SK-N-SH (cell line): Measurements from ENCODE around the gene TRAT1. TPM values are rescaled to one million over a fixed set of nuclear protein-coding genes. Genes with fewer than 3 reads are reported as not detected.

Source experiments
- CTCF ChIA-PET: fragments of 300-600, 350-600 bp; formaldehyde crosslinking; extraction: SDS; loops from one replicate; lab custom pipeline; 2021; lab: Yijun Ruan, JAX
- POLR2A ChIA-PET: fragments of 350-600 bp; sonication (Branson Sonifier 250); formaldehyde crosslinking; extraction: SDS; loops from one replicate; lab custom pipeline; 2020; ENCODE audit warnings: antibody characterized with exemption, inconsistent platforms; lab: Yijun Ruan, JAX
- DNase-seq: peaks from one replicate; pipeline ENCODE4 v3.0.0; 2012
- H2AFZ ChIP-seq: fragments of 200-600 bp; sonication (generic); 2 replicates; pipeline ENCODE4 v1.8.1; 2016; ENCODE audit warnings: antibody characterized with exemption, mild to moderate bottlenecking, low read depth
- H3F3A ChIP-seq: fragments of 200-600 bp; sonication (generic); replicated peaks from 2 replicates; pipeline ENCODE3; 2016; ENCODE audit warnings: antibody characterized with exemption, mild to moderate bottlenecking; ENCODE audit not compliant: insufficient read depth
- H3K27ac ChIP-seq, 2 experiments: fragments of 200-500 bp in 1 of 2; fragments of 200-600 bp in 1 of 2; sonication (Bioruptor generic) in 1 of 2; sonication (generic), shearing (Covaris generic) in 1 of 2; 2 replicates each; pipeline versions ENCODE4 v1.5.1 to v1.6.1; 2014 to 2016; ENCODE audit warnings: low read depth in 2 of 2, inconsistent platforms in 1 of 2, low read length in 1 of 2, mild to moderate bottlenecking in 1 of 2, mixed read lengths in 1 of 2
- H3K27me3 ChIP-seq: fragments of 200-600 bp; sonication (generic), shearing (Covaris generic); 2 replicates; pipeline ENCODE4 v1.6.1; 2016; ENCODE audit warnings: mixed run types; ENCODE audit not compliant: insufficient read depth
- H3K36me3 ChIP-seq, 2 experiments: fragments of 200-500 bp in 1 of 2; fragments of 200-600 bp in 1 of 2; sonication (Bioruptor generic) in 1 of 2; sonication (generic) in 1 of 2; replicated peaks in 1 of 2; 2 replicates each; pipeline versions ENCODE3 to v1.5.1; 2014 to 2016; ENCODE audit warnings: low read length in 1 of 2, mild to moderate bottlenecking in 1 of 2; ENCODE audit not compliant: insufficient read depth in 2 of 2, control insufficient read depth in 1 of 2
- H3K4me1 ChIP-seq, 2 experiments: fragments of 200-500 bp in 1 of 2; fragments of 200-600 bp in 1 of 2; sonication (Bioruptor generic) in 1 of 2; sonication (generic), shearing (Covaris generic) in 1 of 2; 2 replicates each; pipeline versions ENCODE4 v1.5.1 to v1.6.1; 2014 to 2016; ENCODE audit warnings: low read depth in 1 of 2, low read length in 1 of 2, mixed run types in 1 of 2; ENCODE audit not compliant: insufficient read depth in 2 of 2, control insufficient read depth in 1 of 2
- H3K4me2 ChIP-seq: fragments of 200-600 bp; sonication (generic), shearing (Covaris generic); 2 replicates; pipeline ENCODE4 v1.6.1; 2017; ENCODE audit warnings: mixed run types
- H3K4me3 ChIP-seq, 2 experiments: fragments of 200-500 bp in 1 of 2; fragments of 200-600 bp in 1 of 2; sonication (Bioruptor generic) in 1 of 2; sonication (generic), shearing (Covaris generic) in 1 of 2; 2 replicates each; pipeline versions ENCODE4 v1.5.1 to v1.8.1; 2014 to 2016; ENCODE audit warnings: low read depth in 2 of 2, inconsistent platforms in 1 of 2, low read length in 1 of 2, mild to moderate bottlenecking in 1 of 2, mixed read lengths in 1 of 2, moderate library complexity in 1 of 2
- H3K79me2 ChIP-seq: fragments of 200-600 bp; sonication (generic); 2 replicates; pipeline ENCODE4 v1.8.1; 2017; ENCODE audit warnings: mild to moderate bottlenecking; ENCODE audit not compliant: insufficient read depth
- H3K9ac ChIP-seq: fragments of 200-600 bp; sonication (generic); 2 replicates; pipeline ENCODE4 v1.6.1; 2017; ENCODE audit warnings: mixed run types
- H3K9me2 ChIP-seq: fragments of 200-600 bp; sonication (generic); 2 replicates; pipeline ENCODE4 v1.6.1; 2017; ENCODE audit warnings: mixed run types
- H3K9me3 ChIP-seq: fragments of 200-600 bp; sonication (generic); 2 replicates; pipeline ENCODE4 v1.6.1; 2017; ENCODE audit warnings: mixed run types, mild to moderate bottlenecking, moderate library complexity
- H4K20me1 ChIP-seq: fragments of 200-600 bp; sonication (generic); 2 replicates; pipeline ENCODE4 v1.6.1; 2017; ENCODE audit warnings: mild to moderate bottlenecking, mixed run types; ENCODE audit not compliant: insufficient read depth
- CHD2 ChIP-seq: fragments of 150-350 bp; IDR thresholded peaks from 2 replicates; pipeline ENCODE4 v1.6.1; 2018; ENCODE audit warnings: low read length; ENCODE audit not compliant: partially characterized antibody
- ELF1 ChIP-seq: IDR thresholded peaks from 2 replicates; pipeline ENCODE4 v1.4.0; 2012
- EP300 ChIP-seq, 2 experiments: IDR thresholded peaks; 2 replicates each; pipeline versions ENCODE4 v1.4.0 to v1.6.1; 2012; ENCODE audit warnings: borderline replicate concordance in 1 of 2, low read depth in 1 of 2, low read length in 1 of 2
- EZH2phosphoT487 ChIP-seq: fragments of 200-600 bp; sonication (generic); IDR thresholded peaks from 2 replicates; pipeline ENCODE4 v1.6.1; 2017; ENCODE audit warnings: low read depth, mixed run types, mild to moderate bottlenecking, antibody characterized with exemption, moderate library complexity, borderline replicate concordance
- FOXJ3 ChIP-seq: sonication (generic); formaldehyde crosslinking; IDR thresholded peaks from 2 replicates; pipeline ENCODE4 v1.5.1; 2020; ENCODE audit warnings: mild to moderate bottlenecking, missing genetic modification reagents
- GABPA ChIP-seq: IDR thresholded peaks from 2 replicates; pipeline ENCODE4 v1.4.0; 2012; ENCODE audit warnings: low read depth, mild to moderate bottlenecking
- GATA2 ChIP-seq: sonication (generic); formaldehyde crosslinking; IDR thresholded peaks from 2 replicates; pipeline ENCODE4 v1.5.0; 2020; ENCODE audit warnings: mild to moderate bottlenecking, missing genetic modification reagents
- NFIC ChIP-seq: IDR thresholded peaks from 2 replicates; pipeline ENCODE4 v1.4.0; 2012; ENCODE audit warnings: borderline replicate concordance
- NRF1 ChIP-seq: IDR thresholded peaks from 2 replicates; pipeline ENCODE4 v1.6.1; 2012; ENCODE audit warnings: low read depth, mild to moderate bottlenecking, low read length
- POLR2AphosphoS5 ChIP-seq: IDR thresholded peaks from 2 replicates; pipeline ENCODE4 v1.6.1; 2012; ENCODE audit warnings: low read depth, low read length
- RAD21 ChIP-seq: IDR thresholded peaks from 2 replicates; pipeline ENCODE4 v1.6.1; 2012; ENCODE audit warnings: mild to moderate bottlenecking, low read length
- RCOR1 ChIP-seq: fragments of 150-350 bp; IDR thresholded peaks from 2 replicates; pipeline ENCODE4 v1.6.1; 2017; ENCODE audit warnings: antibody characterized with exemption, low read length
- REST ChIP-seq: IDR thresholded peaks from 2 replicates; pipeline ENCODE4 v1.6.1; 2012; ENCODE audit warnings: mild to moderate bottlenecking, low read depth, low read length, moderate library complexity
- SIN3A ChIP-seq: IDR thresholded peaks from 2 replicates; pipeline ENCODE4 v1.6.1; 2012; ENCODE audit warnings: low read depth, mild to moderate bottlenecking, low read length, moderate library complexity, borderline replicate concordance
- TAF1 ChIP-seq: IDR thresholded peaks from 2 replicates; pipeline ENCODE4 v1.6.1; 2012; ENCODE audit warnings: low read depth, mild to moderate bottlenecking, low read length, moderate library complexity, borderline replicate concordance
- TEAD4 ChIP-seq: IDR thresholded peaks from 2 replicates; pipeline ENCODE4 v1.4.0; 2012; ENCODE audit warnings: mild to moderate bottlenecking, borderline replicate concordance; ENCODE audit not compliant: insufficient read depth
- WGBS: methylation state at CpG from one replicate; pipeline ENCODE4 v1.1.6; 2017; ENCODE audit warnings: low lambda C conversion rate; 5-methylcytosine and 5-hydroxymethylcytosine counted together
- polyA plus RNA-seq, 3 experiments: library from polyadenylated mRNA; depleted of rRNA; stranded (reverse); fragments of >200 nt; gene quantifications; 2 replicates each; pipeline ENCODE4 v1.2.3, GENCODE V29; 2012
- TF ChIP-seq, protein P1 (sequence below): IDR thresholded peaks from 2 replicates; pipeline ENCODE4 v1.4.0; 2012; ENCODE audit warnings: low read depth
- TF ChIP-seq, protein P2 (sequence below): fragments of 150-350 bp; IDR thresholded peaks from 2 replicates; pipeline ENCODE4 v1.6.1; 2016; ENCODE audit warnings: mild to moderate bottlenecking, low read depth, low read length

The TRAT1 gene
- polyA plus RNA-seq, 1 of the 3 experiments (the other 2 are of a cell fraction) = not detected

- Histone ChIP-seq H3K4me3 (no peak overlapping the region), H3K9me3 (no peaks in the 10 kb centered on the region), H3K27me3 (no peaks in the 10 kb centered on the region), H3K79me2 (no peaks in the 10 kb centered on the region), H3K9me2 (no peaks in the 10 kb centered on the region), H2AFZ (no peak overlapping the region), H3K27ac (no peak overlapping the region), H3K36me3 (no peaks in the 10 kb centered on the region), H3K9ac (no peak overlapping the region), H3K4me2 (no peak overlapping the region), H3F3A (no peaks in the 10 kb centered on the region), H3K4me1 (no peaks in the 10 kb centered on the region; a peak in 1 of 4 replicates), H4K20me1 (no peaks in the 10 kb centered on the region)
- DNase-seq = no peak
- ChIA-PET POLR2A (no interaction called here), CTCF (no interaction called here)
- no peak for TF ChIP-seq ELF1
- TF ChIP-seq, protein P1, sequence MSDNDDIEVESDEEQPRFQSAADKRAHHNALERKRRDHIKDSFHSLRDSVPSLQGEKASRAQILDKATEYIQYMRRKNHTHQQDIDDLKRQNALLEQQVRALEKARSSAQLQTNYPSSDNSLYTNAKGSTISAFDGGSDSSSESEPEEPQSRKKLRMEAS = no peak
- no peak for TF ChIP-seq RAD21
- no peak for TF ChIP-seq NRF1
- TF ChIP-seq REST = no peak
- no peak for TF ChIP-seq POLR2AphosphoS5
- no peak for TF ChIP-seq RCOR1
- WGBS = 86% methylated on average over 6 of the region's 8 CpGs
Observed at GRCh38 chr3:108879915-108880314, 57.3 kb downstream of the TRAT1 start.

GRCh38 chr3:108882762-108883161 is 60.2 kb downstream of the TRAT1 start:
- Histone ChIP-seq H3K4me3 (no peak overlapping the region), H3K36me3 (no peaks in the 10 kb centered on the region), H4K20me1 (no peaks in the 10 kb centered on the region), H3K4me1 (no peaks in the 10 kb centered on the region; a peak in 1 of 4 replicates), H2AFZ (no peak overlapping the region), H3K9me3 (no peaks in the 10 kb centered on the region), H3K9ac (no peak overlapping the region), H3K79me2 (no peaks in the 10 kb centered on the region), H3K27ac (no peak overlapping the region), H3F3A (no peaks in the 10 kb centered on the region), H3K4me2 (no peak overlapping the region), H3K9me2 (no peaks in the 10 kb centered on the region), H3K27me3 (no peaks in the 10 kb centered on the region)
- no peak for DNase-seq
- ChIA-PET CTCF (no interaction called here), POLR2A (no interaction called here)
- TF ChIP-seq GATA2 (CRISPR knock-in tag) (no peak), NFIC (no peak), REST (no peak), CHD2 (no peak), FOXJ3 (no peak), GABPA (no peak), RCOR1 (no peak), RAD21 (no peak), TEAD4 (no peak), TAF1 (no peak), EP300 (IDR thresholded peaks at IDR 0.05; ENCODE audit: borderline replicate concordance in 1 of 2, low read depth in 1 of 2, low read length in 1 of 2) (no peak), ELF1 (no peak), EZH2phosphoT487 (no peak), SIN3A (no peak)
- TF ChIP-seq, protein P2, sequence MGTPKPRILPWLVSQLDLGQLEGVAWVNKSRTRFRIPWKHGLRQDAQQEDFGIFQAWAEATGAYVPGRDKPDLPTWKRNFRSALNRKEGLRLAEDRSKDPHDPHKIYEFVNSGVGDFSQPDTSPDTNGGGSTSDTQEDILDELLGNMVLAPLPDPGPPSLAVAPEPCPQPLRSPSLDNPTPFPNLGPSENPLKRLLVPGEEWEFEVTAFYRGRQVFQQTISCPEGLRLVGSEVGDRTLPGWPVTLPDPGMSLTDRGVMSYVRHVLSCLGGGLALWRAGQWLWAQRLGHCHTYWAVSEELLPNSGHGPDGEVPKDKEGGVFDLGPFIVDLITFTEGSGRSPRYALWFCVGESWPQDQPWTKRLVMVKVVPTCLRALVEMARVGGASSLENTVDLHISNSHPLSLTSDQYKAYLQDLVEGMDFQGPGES = no peak
